Ovary (tissue), 3 donors: ENCODE data around the gene TCF7L1.

ENCODE experiments used
- CTCF ChIP-seq, 3 donors: fragments of 450-650 bp in 2 of 3; fragments of 200-600 bp in 1 of 3; IDR thresholded peaks; one replicate each; pipeline versions ENCODE4 v1.5.1 to v1.8.0; 2016 to 2022; ENCODE audit warnings: antibody characterized with exemption in 3 of 3, mild to moderate bottlenecking in 1 of 3
- POLR2A ChIP-seq: fragments of 450-650 bp; IDR thresholded peaks from one replicate; pipeline ENCODE4 v1.6.1; 2017; ENCODE audit warnings: antibody characterized with exemption, mild to moderate bottlenecking, moderate library complexity
- donor health status: DM: no; HTN: no; CAD: no.

- no peak for TF ChIP-seq POLR2A
- no peak for TF ChIP-seq CTCF (IDR thresholded peaks at IDR 0.05)
Measured at GRCh38 chr2:85178154-85178553, 45.0 kb downstream of the TCF7L1 start.
